ENCODE data around the gene NXPH2. TPM values are rescaled to one million over a fixed set of nuclear protein-coding genes. Genes with fewer than 3 reads are reported as not detected.

Gene NXPH2
- total RNA-seq, 1 experiment from 2014 or later = 1.8 TPM

DNA sequence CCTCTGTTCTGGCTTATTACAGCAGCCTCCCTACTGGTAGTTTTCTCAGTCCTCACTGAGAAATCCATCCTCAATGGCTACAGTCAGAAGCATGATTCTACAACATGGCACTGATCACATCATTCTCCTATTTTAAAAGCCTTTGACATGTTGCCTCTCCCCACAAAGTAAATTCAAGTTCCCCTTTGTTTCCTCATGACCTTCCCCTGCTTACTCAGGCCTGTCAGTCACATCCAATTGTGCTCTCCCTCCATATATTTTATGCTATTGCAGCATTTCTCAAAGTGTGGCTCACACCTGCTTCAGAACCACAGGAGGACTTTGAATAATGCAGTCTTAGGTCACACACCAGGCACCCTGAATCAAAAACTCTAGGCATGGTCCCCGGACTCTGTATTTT is 154.0 kb downstream of the NXPH2 start:
- no peak overlapping the region for H3K27ac ChIP-seq (ENCODE audit: insufficient read length, low read depth, low read length)
- no peak overlapping the region for H3K4ac ChIP-seq (ENCODE audit: low read depth, low read length)
- no peak overlapping the region for H2BK15ac ChIP-seq (ENCODE audit: low read depth, low read length)
- Mint-ChIP-seq H3K27me3 (ENCODE audit: low read depth) (no peaks in the 10 kb centered on the region), H3K4me1 (peaks cover 3 to 4% of the 10 kb centered on the region in 2 experiments; a peak in 3 of 4 replicates), H3K27ac (0 out of 7 replicates have a peak overlapping the region, but pooled peaks of 1 of the 3 experiments have one; percentile 17), H3K9me3 (no peaks in the 10 kb centered on the region), H3K4me3 (no peak overlapping the region), H3K36me3 (ENCODE audit: insufficient read depth in 1 of 3, low read depth in 3 of 3) (no peaks in the 10 kb centered on the region; a peak in 1 of 7 replicates)
- H3K23ac ChIP-seq (ENCODE audit: insufficient read length, low read depth, low read length) = no peak overlapping the region
- no peak overlapping the region for H3K56ac ChIP-seq (ENCODE audit: insufficient read length, low read depth, low read length)
- H4K8ac ChIP-seq (replicated peaks; ENCODE audit: insufficient read length, low read depth, low read length) = no peak overlapping the region
- H2AK5ac ChIP-seq (ENCODE audit: insufficient read length, low read length) = no peak overlapping the region
- no peak overlapping the region for H3K4me2 ChIP-seq (ENCODE audit: insufficient read depth, insufficient read length, low read length)
- H4K20me1 ChIP-seq (ENCODE audit: control insufficient read depth, insufficient read depth, insufficient read length) = no peaks in the 10 kb centered on the region
- H3K18ac ChIP-seq (ENCODE audit: insufficient read length, low read depth, low read length) = no peak overlapping the region
- no peak overlapping the region for H3T11ph ChIP-seq (ENCODE audit: low read length)
- TF ChIP-seq, protein P1, sequence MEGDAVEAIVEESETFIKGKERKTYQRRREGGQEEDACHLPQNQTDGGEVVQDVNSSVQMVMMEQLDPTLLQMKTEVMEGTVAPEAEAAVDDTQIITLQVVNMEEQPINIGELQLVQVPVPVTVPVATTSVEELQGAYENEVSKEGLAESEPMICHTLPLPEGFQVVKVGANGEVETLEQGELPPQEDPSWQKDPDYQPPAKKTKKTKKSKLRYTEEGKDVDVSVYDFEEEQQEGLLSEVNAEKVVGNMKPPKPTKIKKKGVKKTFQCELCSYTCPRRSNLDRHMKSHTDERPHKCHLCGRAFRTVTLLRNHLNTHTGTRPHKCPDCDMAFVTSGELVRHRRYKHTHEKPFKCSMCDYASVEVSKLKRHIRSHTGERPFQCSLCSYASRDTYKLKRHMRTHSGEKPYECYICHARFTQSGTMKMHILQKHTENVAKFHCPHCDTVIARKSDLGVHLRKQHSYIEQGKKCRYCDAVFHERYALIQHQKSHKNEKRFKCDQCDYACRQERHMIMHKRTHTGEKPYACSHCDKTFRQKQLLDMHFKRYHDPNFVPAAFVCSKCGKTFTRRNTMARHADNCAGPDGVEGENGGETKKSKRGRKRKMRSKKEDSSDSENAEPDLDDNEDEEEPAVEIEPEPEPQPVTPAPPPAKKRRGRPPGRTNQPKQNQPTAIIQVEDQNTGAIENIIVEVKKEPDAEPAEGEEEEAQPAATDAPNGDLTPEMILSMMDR (conservative IDR thresholded peaks at IDR 0.05) = no peak
- H3K9ac ChIP-seq (ENCODE audit: extremely low read depth, insufficient read length, low read length) = no peak overlapping the region
- no peak overlapping the region for H2BK12ac ChIP-seq (ENCODE audit: insufficient read length, low read depth, low read length)
- H3K27me3 ChIP-seq (ENCODE audit: insufficient read depth, low read length) = no peaks in the 10 kb centered on the region
- H2BK20ac ChIP-seq (ENCODE audit: low read depth, low read length, poor library complexity, severe bottlenecking) = no peak overlapping the region
- H2BK5ac ChIP-seq (ENCODE audit: insufficient read length, low read length) = no peak overlapping the region
- no peaks in the 10 kb centered on the region for H3K4me1 ChIP-seq (ENCODE audit: insufficient read depth, low read length)
- no peak overlapping the region for H2AFZ ChIP-seq (ENCODE audit: low read length)
- no peak overlapping the region for H3K14ac ChIP-seq (ENCODE audit: insufficient read depth, low read length)
- H3K23me2 ChIP-seq (ENCODE audit: insufficient read length, low read depth, low read length, poor library complexity, severe bottlenecking) = no peaks in the 10 kb centered on the region
- H4K5ac ChIP-seq (ENCODE audit: insufficient read length, low read depth, low read length) = no peak overlapping the region
- H3K79me1 ChIP-seq (ENCODE audit: insufficient read depth, low read depth, low read length, poor library complexity, severe bottlenecking) = no peaks in the 10 kb centered on the region
- no peaks in the 10 kb centered on the region for H3K79me2 ChIP-seq (ENCODE audit: insufficient read depth, low read length)
- DNase-seq = no peak
- no CpG with 5 or more reads among the region's 1 CpG for WGBS (ENCODE audit: extremely low coverage, insufficient read length, low lambda C conversion rate)
- no peak overlapping the region for H2BK120ac ChIP-seq (ENCODE audit: low read depth, low read length, poor library complexity, severe bottlenecking)
- H4K91ac ChIP-seq (ENCODE audit: insufficient read length, low read depth, low read length) = no peak overlapping the region
- H3K9me3 ChIP-seq (ENCODE audit: control insufficient read depth, low read depth, low read length) = no peaks in the 10 kb centered on the region
